ENCODE data around the gene TUBA1B. TPM values are rescaled to one million over a fixed set of nuclear protein-coding genes. Genes with fewer than 3 reads are reported as not detected.
"Not testable (repeated sequence)": the region's sequence is repeated elsewhere in the genome, so short reads cannot be mapped to it uniquely, and the experiment has no call there.

Gene TUBA1B
- total RNA-seq = 420 and 2,146 TPM in 2 replicates

DNA sequence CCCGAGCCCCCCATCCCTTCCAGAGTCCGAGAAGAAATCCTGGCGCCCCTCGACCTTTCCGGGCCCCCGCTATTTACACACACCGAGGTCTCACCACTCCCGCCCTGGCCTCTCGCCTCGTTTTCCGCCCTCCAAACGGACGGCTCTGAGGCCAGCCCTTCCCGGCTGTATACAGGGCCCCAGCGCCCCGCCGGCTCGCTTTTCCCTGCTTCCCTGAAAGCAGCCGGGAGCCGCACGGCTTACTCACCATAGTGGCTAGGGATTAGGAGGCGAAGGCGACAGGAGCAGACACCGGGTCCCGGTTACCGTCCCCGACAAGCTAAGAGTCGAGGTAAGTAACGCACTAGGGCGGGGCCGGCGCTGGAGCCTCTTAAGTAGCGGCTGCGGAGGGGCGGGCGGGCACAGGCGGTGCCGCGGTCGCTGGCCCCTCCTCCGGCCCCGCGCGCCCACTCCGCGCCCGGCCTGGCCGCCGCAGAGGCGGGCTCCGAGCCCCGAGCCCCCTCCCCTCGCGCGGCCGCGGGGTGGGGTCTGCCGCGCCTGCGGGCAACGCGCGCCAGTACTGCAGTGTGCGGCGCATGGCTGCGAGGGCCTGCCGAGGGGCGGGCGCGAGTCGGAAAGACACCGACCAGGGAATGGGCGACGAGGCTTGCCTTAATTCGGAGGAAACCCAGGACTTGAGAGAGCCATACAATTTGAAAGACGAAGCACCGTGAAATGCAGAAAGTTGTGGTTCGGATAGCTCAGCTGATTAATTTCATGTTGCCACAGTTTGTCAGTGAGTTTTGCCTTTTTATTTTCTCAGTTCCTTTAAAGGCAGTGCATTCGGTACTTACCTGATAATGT, at the start of gene TUBA1B:
TSS of gene TUBA1B (minus strand) at position 345 of the 843 bp plus-strand sequence. CDS start at position 250, 95 bp downstream.
- DNase-seq (ENCODE audit: low read depth) = peak; percentile 48

DNA sequence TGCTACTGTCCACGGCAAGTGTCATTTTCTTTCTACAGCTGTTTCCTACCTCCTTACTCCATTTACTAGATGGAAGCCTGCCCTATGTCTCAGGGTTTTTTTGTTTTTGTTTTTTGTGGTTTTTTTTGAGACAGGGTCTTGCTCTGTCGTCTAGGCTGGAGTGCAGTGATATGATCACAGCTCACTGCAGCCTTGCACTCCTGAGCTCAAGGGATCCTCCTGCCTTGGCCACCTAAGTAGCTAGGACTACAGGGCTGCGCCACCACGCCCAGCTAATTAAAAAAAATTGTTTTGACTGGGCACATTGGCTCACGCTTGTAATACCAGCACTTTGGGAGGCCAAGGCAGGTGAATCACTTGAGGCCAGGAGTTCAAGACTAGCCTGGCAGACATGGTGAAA, 43.0 kb upstream of the TUBA1B start:
- no peak for DNase-seq (ENCODE audit: low read depth)

DNA sequence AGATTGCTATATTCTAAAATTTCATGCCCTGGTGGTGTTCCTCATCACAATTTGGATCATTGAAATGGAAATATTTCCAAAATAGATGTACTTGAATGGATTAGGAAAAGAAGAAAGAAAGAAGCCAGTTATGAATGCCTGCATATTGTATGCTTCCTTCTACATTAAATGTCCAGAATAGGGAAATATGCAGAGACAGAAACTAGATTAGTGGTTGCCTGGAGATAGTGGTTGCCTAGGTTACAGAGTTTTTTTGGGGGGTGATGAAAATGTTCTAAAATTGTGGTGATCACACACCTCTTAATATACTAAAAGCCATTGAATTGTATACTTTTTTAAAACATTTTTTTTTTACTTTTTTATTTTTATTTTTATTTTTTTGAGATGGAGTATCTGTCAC, 39.7 kb upstream of the TUBA1B start:
- DNase-seq (ENCODE audit: low read depth) = no peak

DNA sequence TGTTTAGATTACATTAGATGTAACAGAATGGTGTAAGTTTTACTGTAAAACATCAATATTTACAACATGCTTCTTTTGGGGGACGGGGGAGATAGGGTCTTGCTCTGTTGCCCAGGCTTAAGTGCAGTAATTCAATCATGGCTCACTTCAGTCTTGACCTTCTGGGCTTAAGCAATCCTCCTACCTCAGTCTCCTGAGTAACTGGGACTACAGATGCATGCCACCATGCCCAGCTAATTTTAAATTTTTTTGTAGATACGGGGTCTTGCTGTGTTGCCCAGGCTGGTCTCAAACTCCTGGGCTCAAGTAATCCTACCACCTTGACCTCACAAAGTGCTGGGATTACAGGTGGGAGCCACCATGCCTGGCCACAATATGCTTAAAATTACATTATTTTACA, 33.9 kb upstream of the TUBA1B start:
- no peak for DNase-seq (ENCODE audit: low read depth)

DNA sequence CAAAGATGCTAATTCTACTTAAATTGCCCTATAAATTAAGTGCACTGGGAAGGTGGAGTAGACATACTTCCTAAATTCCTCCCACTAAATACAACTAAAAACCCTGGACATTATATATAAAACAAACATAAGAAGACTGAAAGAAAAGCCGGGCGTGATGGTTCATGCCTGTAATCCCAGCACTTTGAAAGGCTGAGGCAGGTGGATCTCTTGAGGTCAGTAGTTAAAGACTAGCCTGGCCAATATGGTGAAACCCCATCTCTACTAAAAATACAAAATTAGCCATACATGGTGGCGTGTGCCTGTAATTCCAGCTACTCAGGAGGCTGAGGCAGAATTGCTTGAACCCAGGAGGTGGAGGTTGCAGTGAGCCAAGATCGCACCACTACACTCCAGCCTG, 30.7 kb upstream of the TUBA1B start:
- DNase-seq (ENCODE audit: low read depth) = not testable (repeated sequence)

DNA sequence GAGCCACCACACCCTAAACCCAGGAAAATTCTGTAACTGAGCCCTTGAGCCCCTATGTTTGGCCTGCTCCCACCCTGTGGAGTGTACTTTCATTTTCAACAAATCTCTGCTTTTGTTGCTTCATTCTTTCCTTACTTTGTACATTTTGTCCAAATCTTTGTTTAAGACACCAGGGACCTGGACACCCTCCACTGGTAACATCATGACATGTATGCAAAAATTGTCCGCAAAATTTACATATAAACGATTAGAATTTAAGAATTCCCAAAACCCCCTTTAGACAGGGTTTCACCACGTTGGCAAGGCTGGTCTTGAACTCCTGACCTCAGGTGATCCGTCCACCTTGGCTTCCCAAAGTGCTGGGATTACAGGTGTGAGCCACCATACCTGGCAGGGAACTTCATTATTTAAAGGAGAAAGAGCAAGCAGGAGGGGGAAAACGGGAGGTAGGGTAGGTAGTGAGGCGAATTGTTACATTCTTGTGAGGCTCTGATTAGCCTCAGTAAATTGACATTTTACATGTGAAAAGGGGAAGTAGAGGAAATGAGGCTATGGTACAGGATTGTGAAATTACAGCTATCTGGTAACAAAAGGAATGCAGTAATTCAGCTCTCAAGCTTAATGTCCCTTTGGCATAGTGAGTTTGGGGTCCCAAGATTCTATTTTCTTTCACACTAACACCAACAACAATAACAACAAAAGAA, 30.0 kb upstream of the TUBA1B start:
- DNase-seq (ENCODE audit: low read depth) = no peak

DNA sequence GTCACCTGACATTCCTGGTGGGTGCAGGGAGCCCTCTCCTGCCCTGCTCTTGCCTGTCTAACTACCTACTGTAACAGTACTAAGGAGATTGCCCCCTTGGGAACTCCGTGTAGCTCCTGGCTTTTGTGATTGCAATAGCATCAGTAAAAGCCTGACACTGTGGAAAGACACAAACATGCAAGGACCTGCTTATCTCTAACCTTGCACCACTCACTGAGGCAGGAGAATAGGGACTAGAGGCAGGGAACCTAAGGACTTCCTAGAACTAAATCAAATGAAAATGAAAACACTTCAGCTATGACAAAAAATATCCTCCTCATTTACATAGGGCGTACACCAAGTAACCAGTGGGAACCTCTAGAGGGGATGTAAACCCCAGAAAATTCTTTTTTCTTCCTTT, 29.2 kb upstream of the TUBA1B start:
- no peak for DNase-seq (ENCODE audit: low read depth)

DNA sequence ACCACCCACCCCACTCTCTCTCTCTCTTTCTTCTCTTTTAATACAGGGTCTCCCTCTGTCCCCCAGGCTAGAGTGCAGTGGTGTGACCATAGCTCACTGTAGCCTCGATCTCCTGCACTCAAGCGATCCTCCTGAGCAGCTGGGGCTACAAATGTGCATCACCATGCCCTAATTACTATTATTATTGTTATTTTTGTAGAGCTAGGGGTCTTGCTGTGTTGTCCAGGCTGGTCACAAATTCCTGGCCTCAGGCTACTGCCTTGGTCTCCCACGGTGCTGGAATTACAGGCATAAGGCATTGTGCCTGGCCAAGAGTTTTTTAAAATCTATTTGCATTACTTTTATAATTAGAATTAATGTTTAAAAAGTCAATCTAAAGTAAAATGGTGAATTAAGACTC, 23.0 kb upstream of the TUBA1B start:
- no peak for DNase-seq (ENCODE audit: low read depth)

DNA sequence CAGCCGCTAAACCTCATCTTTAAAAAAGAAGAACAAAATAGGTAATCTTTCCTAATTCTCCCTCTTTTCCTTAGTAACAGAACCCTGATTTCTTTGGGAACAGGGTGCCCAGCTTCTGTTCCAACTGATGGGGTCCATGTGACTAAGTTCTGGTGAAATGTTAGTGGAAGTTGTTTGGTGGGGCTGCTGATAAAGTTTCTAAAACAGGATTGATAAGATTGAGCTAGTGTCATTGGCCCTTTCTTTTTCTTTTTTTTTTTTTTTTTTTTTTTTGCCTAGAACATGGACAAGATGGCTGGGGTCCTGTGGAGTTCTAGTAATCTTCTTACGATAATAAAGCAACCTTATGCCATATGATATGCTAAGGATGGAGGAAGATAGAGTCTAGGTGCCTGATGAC, 16.2 kb upstream of the TUBA1B start:
- no peak for DNase-seq (ENCODE audit: low read depth)

DNA sequence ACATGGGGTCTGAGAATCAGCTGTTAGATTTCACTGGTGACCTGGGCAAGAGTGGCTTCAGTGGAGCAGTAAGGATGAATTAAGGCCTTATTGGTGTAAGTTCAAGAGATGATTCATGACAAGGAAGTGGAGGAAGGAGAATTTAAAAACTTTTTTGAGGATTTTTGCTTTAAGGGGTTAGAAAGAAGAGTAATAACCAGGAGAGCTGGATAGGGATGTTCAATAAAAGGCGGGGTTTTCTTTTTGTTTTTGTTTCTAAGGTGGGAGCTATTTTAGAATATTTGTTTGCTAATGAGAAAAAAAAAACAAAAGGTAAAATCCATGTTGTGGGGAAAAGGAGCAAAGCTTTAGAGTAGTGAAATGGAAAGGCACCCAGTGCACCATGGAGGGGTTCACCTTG, 15.2 kb upstream of the TUBA1B start:
- DNase-seq (ENCODE audit: low read depth) = no peak

DNA sequence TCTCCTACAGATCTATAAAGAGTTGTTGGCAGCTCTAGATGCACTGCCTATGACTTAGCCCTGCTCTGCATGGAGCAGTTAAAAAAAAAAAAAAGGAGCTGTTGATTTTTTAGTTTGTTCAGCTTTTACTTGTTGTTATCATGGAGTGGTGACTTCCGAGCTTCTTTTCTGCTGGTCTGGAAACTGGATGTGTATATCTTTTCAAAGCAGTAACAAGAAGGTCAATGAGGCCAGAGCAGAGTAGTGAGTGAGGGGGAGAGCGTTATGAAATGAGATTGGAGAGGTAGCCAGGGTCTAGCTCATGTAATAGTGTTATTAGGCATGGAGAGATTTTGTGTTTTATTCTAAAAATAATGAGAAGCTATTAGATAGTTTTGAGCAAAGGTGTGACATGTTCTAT, 13.2 kb upstream of the TUBA1B start:
- DNase-seq (ENCODE audit: low read depth) = no peak

DNA sequence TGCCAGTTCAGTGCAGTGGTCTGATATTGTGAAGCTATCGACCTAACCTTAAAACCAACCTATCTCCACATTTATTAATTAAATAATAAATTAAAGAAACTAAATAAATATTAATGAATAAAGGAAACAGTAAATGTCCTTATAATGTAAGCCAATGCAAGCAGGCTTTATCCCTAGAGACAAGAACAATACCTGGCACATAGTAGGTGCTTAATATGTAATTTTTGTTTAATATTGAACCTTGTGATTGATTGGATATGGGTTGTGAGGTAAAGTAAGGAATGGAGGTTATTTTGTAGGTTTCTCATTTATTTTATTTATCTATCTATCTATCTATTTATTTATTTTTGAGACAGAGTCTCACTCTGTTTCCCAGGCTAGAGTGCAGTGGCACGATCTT, 7.8 kb upstream of the TUBA1B start:
- no peak for DNase-seq (ENCODE audit: low read depth)

DNA sequence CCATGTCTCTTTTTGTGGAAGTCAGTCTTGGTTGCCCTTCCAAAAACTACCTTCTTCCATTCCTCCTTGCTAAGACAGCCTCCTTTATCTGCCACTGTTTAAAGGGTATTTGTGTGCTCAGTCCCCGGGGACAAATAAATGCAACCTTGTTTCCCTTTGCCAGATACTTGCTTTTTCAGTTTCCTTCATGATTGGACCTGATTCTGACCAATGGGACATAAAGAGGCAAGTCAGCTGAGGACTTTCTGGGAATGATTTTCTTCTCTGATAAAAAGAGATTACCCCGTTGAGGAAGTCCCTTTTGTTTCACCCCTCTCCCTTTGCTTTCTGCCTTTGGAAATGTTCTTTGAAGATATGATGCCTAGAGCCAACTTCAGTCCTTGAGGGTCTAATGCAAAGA, 7.4 kb upstream of the TUBA1B start:
- no peak for DNase-seq (ENCODE audit: low read depth)

DNA sequence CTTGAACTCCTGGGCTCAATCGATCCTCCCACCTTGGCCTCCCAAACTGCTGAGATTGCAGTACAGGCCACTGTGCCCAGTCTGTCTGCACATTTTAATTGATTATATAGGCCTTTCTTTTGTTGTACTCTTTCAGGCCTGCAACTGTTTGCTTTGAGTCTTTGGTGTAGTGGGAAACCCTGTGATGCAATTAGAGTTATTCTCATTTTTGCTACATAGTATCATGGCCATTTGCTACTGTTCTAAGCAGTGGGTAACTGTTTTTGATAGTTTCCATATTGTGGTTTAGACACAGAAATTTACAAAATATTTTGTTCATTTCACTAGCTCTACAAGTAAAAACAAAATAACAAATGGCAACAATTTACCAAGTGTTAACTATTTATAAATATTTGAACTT, 6.3 kb upstream of the TUBA1B start:
- no peak for DNase-seq (ENCODE audit: low read depth)

DNA sequence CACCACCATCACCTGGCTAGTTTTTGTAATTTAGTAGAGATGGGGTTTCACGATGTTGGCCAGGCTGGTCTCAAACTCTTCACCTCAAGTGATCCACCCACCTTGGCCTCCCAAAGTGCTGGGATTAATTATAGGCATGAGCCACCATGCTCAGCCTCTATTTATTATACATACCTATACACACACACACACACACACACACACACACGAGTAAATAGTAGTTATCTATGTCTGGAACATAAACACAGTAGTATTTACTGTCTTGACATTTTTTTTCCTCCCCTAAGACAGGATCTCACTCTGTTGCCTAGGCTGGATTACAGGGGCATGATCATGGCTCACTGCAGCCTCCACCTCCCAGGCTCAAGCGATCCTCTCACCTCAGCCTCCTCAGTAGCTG, 5.8 kb upstream of the TUBA1B start:
- DNase-seq (ENCODE audit: low read depth) = not testable (repeated sequence)

DNA sequence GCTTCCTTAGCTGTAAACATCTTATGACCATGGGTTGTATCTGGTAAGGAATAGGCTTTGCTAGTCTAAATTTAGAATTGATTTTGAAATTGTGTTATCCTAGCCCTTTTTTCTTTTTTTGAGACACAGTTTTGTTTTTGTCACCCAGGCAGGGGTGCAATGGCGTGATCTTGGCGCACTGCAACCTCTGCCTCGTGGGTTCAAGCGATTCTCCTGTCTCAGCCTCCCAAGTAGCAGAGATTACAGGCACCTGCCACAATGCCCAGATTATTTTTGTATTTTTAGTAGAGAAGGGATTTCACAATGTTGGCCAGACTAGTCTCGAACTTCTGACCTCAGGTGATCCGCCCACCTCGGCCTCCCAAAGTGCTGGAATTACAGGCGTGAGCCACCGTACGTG, 2.4 kb upstream of the TUBA1B start:
- no peak for DNase-seq (ENCODE audit: low read depth)

DNA sequence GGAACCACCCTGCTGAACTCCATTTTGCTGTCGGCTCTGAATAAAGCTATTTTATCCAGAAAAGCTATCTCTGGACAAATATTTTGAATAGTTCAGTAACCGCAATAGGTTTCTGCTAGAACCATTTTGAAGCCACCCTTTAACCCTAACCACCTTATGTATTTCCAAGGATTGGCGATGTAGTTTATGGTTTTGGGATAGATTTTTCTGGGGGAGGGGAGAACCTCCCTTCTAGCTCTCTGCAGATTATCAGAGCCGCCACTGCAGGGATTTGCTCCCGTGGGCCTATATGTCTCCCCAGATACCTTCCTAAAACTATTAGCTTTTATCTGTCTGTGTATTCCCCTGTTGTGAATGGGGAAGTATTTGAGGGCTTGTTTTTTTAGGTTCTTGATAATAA, 1.8 kb upstream of the TUBA1B start:
- no peak for DNase-seq (ENCODE audit: low read depth)

DNA sequence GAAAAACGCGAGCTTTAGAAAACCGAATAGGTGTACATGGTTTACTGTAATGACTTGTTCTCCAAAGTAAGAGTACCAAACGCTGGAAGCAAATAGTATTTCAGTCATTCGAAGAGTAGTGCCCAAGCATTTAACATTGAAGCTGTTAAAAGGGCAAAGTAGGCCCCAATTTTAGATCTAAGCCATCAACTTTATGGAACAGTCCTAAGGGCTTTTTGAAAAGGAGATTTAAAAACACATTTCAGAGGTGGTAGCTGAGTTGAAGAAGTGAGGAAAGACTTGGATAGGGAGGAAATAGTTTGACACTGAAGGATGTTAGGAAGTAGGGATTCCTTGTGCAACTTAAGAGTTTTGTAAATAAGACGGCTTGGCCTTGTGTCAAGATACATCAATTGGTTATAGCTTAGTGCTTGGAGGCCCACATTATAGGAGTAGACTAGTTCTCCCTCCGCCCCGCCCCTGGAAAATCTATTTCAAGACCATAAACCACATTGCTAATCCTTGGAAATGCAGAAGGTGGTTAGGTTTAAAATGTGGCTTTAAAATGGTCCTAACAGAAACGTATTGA, 783 bp upstream of the TUBA1B start:
- peak; percentile 37 for DNase-seq (ENCODE audit: low read depth)

DNA sequence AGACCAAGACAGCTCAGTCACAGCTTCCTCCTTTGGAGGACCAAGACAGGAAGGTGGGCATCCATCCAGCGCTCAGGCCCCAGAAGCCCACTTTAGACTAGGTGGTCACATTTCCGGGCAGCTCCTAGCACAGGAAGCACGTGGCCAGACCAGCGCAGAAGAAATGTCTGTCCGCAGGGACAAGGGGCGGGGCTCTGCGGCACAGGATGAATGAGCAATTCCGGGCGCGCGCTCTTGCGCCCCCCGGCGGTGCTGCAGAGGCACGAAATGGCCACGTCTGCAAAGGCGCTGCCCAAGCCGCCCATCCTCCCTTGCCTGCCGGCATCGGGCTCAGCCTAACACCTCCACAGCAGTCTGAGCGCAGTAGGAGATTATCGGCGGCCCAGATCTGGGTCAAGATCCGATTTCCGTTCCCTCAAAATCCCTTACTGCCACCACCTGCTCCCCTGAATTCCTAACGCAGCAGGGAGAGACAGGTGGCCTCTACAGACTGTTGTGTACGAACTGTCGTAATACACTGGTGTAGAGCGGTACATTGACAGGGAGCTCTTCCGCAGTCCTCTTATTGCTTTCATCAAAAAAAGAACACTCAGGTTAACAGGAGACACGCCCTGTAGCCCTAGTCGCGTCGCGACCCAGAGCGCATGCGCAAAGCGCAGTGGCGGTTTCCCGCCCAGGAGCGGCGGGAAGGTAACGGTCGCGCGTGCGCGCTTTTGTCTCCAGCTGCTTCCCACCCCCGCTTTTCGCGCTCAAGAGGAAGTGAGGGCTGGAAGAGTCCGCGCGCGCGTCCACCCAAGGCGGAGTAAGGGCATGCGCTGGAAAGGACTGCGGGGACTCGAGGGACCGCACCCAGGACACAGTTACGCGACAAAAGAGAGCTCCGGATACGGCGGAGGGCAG, 794 bp downstream of the TUBA1B start:
- peak; percentile 81 for DNase-seq (ENCODE audit: low read depth)

DNA sequence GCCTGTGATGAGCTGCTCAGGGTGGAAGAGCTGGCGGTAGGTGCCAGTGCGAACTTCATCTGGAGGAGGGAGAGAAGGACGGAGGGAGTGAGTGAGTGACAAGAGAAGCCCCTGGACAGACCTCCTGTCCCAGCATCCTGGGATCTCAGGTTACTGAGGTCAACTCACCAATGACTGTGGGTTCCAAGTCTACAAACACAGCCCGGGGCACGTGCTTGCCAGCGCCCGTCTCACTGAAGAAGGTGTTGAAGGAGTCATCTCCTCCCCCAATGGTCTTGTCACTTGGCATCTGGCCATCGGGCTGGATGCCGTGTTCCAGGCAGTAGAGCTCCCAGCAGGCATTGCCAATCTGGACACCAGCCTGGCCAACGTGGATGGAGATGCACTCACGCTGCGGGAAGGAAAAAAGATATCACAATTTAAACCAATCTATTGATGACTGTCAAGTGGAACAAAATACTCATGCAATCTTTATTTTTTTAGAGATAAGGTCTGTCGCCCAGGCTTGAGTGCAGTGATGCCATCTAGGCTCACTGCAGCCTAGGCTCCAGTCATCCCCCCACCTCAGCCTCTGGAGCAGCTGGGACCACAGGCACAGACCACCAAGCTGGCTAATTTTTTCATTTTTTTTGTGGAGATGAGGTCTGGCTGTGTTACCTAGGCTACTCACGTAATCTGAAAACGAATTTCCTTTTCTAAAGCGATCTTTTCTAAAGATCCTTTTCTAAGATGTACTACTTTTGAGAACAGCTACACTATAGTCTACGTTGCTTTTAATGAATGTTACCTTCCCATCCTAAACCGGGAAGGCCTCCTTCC, 1.7 kb downstream of the TUBA1B start:
- no peak for DNase-seq (ENCODE audit: low read depth)

DNA sequence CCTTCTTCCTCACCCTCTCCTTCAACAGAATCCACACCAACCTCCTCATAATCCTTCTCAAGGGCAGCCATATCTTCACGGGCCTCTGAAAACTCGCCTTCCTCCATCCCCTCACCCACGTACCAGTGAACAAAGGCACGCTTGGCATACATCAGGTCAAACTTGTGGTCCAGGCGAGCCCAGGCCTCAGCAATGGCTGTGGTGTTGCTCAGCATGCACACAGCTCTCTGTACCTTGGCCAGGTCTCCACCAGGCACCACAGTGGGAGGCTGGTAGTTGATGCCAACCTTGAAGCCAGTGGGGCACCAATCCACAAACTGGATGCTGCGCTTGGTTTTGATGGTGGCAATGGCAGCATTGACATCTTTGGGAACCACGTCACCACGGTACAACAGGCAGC, 3.2 kb downstream of the TUBA1B start:
- not testable (repeated sequence) for DNase-seq (ENCODE audit: low read depth)

All from renal cortical epithelial cell (primary cell).